ENCODE measurements around the gene KLHDC10. TPM values are rescaled to one million over a fixed set of nuclear protein-coding genes. Genes with fewer than 3 reads are reported as not detected.

KLHDC10 gene
- total RNA-seq, 1 experiment from 2014 or later: 21.6 TPM

- Histone ChIP-seq H3K36me3 (ENCODE audit: low read depth, low read length) (peaks cover 3% of the 10 kb centered on the region; the same call in 1 of the 2 replicates), H3K27ac (ENCODE audit: low read length) (no peak overlapping the region), H3K79me2 (ENCODE audit: low read length) (no peaks in the 10 kb centered on the region), H4K20me1 (ENCODE audit: low read length) (no peaks in the 10 kb centered on the region), H3K9me2 (replicated peaks; ENCODE audit: low read length) (no peaks in the 10 kb centered on the region), H3K9ac (ENCODE audit: low read length) (no peak overlapping the region), H3K27me3 (ENCODE audit: low read length) (no peaks in the 10 kb centered on the region), H3K4me2 (ENCODE audit: low read length) (no peak overlapping the region), H2AFZ (ENCODE audit: low read length) (no peak overlapping the region), H3K9me3 (ENCODE audit: low read length) (no peaks in the 10 kb centered on the region), H3K4me3 (ENCODE audit: low read length) (no peak overlapping the region), H3F3A (ENCODE audit: low read length, unreplicated experiment) (no peaks in the 10 kb centered on the region), H3K4me1 (ENCODE audit: insufficient read depth, low read length) (no peaks in the 10 kb centered on the region)
- no peak for ATAC-seq
- ChIA-PET POLR2A (ENCODE audit: unreplicated experiment) (no interaction called here), CTCF (no interaction called here)
- intact Hi-C loops (cut with micrococcal nuclease): no loop called here
- no peak for DNase-seq
- no peak for TF ChIP-seq EZH2 (IDR thresholded peaks at IDR 0.05; ENCODE audit: low read length, unreplicated experiment)
- no TSS peak for BruUV-seq (replicated peaks)
Observed at GRCh38 chr7:130135208-130136205, 65.2 kb downstream of the KLHDC10 start.

GRCh38 chr7:130136579-130137167 lies 66.3 kb downstream of the KLHDC10 start:
- CTCF ChIA-PET: no interaction called here
- Histone ChIP-seq H3K9ac (ENCODE audit: low read length) (no peak overlapping the region), H3K27ac (ENCODE audit: low read length) (no peak overlapping the region), H3K27me3 (ENCODE audit: low read length) (no peaks in the 10 kb centered on the region), H3K36me3 (ENCODE audit: low read depth, low read length) (peaks cover 3% of the 10 kb centered on the region; the same call in 1 of the 2 replicates), H3K79me2 (ENCODE audit: low read length) (no peaks in the 10 kb centered on the region), H2AFZ (ENCODE audit: low read length) (no peak overlapping the region), H3K9me2 (replicated peaks; ENCODE audit: low read length) (no peaks in the 10 kb centered on the region), H3K4me1 (ENCODE audit: insufficient read depth, low read length) (no peaks in the 10 kb centered on the region), H3F3A (ENCODE audit: low read length, unreplicated experiment) (no peaks in the 10 kb centered on the region), H4K20me1 (ENCODE audit: low read length) (no peaks in the 10 kb centered on the region), H3K9me3 (ENCODE audit: low read length) (no peaks in the 10 kb centered on the region), H3K4me2 (ENCODE audit: low read length) (no peak overlapping the region), H3K4me3 (ENCODE audit: low read length) (no peak overlapping the region)
- ATAC-seq: no peak
- POLR2A ChIA-PET (ENCODE audit: unreplicated experiment): no interaction called here
- no peak for DNase-seq
- TF ChIP-seq EZH2phosphoT487 (IDR thresholded peaks at IDR 0.05; ENCODE audit: borderline replicate concordance, low read length) (no peak), EZH2 (IDR thresholded peaks at IDR 0.05; ENCODE audit: low read length, unreplicated experiment) (no peak), CTCF (conservative IDR thresholded peaks at IDR 0.05; ENCODE audit: low read depth, low read length) (no peak)
- no TSS peak for BruUV-seq (replicated peaks)
- intact Hi-C loops (cut with micrococcal nuclease): no loop called here

GRCh38 chr7:130137207-130137606 lies 66.9 kb downstream of the KLHDC10 start:
- ChIA-PET CTCF (no interaction called here), POLR2A (ENCODE audit: unreplicated experiment) (no interaction called here)
- no peak for ATAC-seq

More at GRCh38 chr7:130137207-130137606, 66.9 kb downstream of the KLHDC10 start:
- H3K4me2 ChIP-seq (ENCODE audit: low read length): no peak overlapping the region
- no peaks in the 10 kb centered on the region for H3K79me2 ChIP-seq (ENCODE audit: low read length)
- BruUV-seq (replicated peaks): no TSS peak
- H3K27ac ChIP-seq (ENCODE audit: low read length): no peak overlapping the region
- no peaks in the 10 kb centered on the region for H3K9me3 ChIP-seq (ENCODE audit: low read length)
- no peaks in the 10 kb centered on the region for H3K9me2 ChIP-seq (replicated peaks; ENCODE audit: low read length)
- H4K20me1 ChIP-seq (ENCODE audit: low read length): no peaks in the 10 kb centered on the region
- no peak overlapping the region for H3K9ac ChIP-seq (ENCODE audit: low read length)
- DNase-seq: no peak
- no peaks in the 10 kb centered on the region for H3F3A ChIP-seq (ENCODE audit: low read length, unreplicated experiment)
- TF ChIP-seq EZH2 (IDR thresholded peaks at IDR 0.05; ENCODE audit: low read length, unreplicated experiment) (no peak), CTCF (conservative IDR thresholded peaks at IDR 0.05; ENCODE audit: low read depth, low read length) (no peak), EZH2phosphoT487 (IDR thresholded peaks at IDR 0.05; ENCODE audit: borderline replicate concordance, low read length) (no peak)
- H3K27me3 ChIP-seq (ENCODE audit: low read length): no peaks in the 10 kb centered on the region
- H3K4me1 ChIP-seq (ENCODE audit: insufficient read depth, low read length): no peaks in the 10 kb centered on the region
- H2AFZ ChIP-seq (ENCODE audit: low read length): no peak overlapping the region
- intact Hi-C loops (cut with micrococcal nuclease): no loop called here
- H3K4me3 ChIP-seq (ENCODE audit: low read length): no peak overlapping the region
- peaks cover 3% of the 10 kb centered on the region; the same call in 1 of the 2 replicates for H3K36me3 ChIP-seq (ENCODE audit: low read depth, low read length)
